Endometrial microvascular endothelial cells (primary cell): ENCODE results near the gene IL37. TPM values are rescaled to one million over a fixed set of nuclear protein-coding genes. Genes with fewer than 3 reads are reported as not detected.

Experiments
- in situ Hi-C: cut with HindIII; loops from 2 replicates; pipeline ENCODE4 v1.10.0; 2017; ENCODE audit warnings: low sequenced_read_pairs, low pct_unique_long_range_greater_than_20kb; ENCODE audit errors: inconsistent ontology term
- total RNA-seq: library from RNA; depleted of rRNA; stranded (reverse); fragments of >200 nt; gene quantifications from one replicate; pipeline ENCODE4 v1.2.3, GENCODE V29; 2015; ENCODE audit errors: inconsistent ontology term

The IL37 gene
- total RNA-seq: not detected

GRCh38 chr2:112910865-112911264, at the start of gene IL37:
TSS of gene IL37 (plus strand) at chr2:112911165. CDS start at chr2:112913013, 1,848 bp downstream.
- in situ Hi-C loops: no loop called here

GRCh38 chr2:112864072-112864471, 46.9 kb upstream of the IL37 start:
- in situ Hi-C loops: no loop called here

DNA sequence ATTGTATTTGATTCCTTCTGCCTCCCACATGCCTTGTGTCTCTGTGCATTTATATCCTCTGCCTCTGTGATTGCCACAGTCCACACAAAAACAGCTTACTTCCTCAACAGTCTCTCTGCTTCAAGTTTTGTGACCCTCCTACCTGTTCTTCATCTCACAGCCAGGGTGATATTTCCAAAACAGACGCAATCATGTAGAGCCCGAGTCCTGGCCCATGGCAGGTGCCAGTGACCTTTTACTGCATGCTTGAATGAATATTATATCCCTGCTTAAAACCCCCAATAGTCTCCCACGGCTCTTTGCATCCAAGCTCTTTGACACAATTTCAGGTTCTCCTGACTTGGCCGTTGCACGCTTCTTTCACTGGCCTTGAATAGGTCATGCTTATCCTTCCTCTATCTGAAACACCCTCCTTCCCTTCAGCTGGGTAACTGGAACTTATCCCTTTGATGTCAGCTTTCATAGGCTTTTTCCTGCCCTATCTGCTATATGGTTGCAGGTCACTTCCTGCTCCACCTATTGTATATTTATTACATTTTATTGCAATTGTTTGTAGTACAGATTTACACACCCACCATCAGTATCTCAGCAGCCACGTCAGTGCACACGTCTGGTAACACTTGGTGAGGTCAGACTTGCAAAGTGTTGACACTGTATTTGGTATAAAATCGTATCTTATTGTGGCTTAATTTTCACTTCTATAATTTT, 44.7 kb upstream of the IL37 start:
- in situ Hi-C loops: no loop called here

GRCh38 chr2:112867701-112868631, 43.0 kb upstream of the IL37 start:
- in situ Hi-C loops: no loop called here

DNA sequence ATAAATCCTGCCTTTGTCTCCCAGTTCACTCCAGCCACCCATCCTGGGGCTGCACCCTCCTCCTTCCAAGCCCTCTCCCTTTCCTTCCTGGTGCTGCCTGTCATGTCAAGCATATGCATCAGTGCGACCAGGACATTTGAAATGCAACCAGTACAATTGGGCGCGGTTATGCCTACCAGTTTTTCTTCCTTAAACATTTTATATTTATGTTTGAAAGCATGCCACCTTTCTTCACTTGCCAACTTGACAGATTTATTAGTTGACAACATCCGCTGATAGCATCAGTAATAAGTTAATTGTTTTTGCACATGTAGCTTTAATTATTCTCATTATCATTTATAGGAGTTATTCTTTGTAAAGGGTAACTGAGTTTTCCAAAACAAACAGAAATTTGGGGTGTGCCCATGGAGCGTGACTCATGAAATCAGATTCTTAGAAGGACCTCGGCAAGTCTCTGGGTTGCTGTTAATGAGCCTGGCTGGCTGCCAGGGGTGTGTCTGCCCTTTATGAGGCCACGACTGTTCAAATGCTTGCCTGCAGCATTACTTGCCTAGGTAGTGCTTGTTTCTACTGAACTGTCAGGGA, 41.6 kb upstream of the IL37 start:
- in situ Hi-C loops: no loop called here

DNA sequence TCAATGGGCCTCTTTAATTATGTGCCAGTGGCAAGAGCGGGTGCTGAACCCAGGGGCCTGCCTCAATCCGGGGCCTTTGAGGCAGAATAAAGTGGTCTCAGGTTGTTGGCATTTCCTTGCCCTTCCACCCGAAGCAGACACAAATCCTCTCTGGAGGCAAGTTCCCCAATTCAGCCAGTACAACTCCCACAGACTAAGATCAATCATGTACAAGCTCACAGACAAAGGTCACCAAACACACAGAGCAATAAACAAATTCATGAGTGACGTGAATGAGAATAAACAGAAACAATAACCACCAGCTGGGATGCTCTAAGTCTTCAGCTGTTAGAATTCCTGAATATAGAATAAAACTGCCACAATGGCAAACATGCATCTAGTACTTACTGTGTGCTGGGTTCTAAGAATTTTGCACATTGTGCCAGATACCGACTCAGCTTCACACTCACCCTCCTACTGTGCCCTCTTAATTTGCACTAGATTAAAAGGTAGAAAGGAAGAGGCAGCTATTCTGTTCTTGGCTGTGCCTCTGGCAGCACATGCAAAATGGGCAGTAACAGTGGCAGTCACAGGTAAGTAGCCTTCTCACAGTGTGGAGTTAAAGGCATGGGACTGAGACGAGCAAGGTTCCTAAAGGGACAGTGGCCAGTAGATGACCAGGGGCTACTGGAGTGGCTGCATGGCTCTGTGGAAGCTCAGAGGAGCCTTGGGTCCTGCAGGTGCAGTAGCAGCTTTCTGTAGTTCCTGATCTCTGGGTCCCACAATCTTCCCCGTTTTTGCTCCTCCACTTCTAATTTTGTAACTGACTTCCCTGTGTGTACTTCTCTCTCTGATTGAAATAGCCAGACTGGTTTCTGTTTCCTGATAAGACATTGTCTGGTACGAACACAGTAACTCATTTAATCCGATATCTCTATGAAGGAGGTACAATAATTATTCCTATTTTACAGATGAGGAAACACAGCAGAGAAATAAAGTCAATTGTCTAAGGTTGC, 39.8 kb upstream of the IL37 start:
- in situ Hi-C loops: no loop called here

DNA sequence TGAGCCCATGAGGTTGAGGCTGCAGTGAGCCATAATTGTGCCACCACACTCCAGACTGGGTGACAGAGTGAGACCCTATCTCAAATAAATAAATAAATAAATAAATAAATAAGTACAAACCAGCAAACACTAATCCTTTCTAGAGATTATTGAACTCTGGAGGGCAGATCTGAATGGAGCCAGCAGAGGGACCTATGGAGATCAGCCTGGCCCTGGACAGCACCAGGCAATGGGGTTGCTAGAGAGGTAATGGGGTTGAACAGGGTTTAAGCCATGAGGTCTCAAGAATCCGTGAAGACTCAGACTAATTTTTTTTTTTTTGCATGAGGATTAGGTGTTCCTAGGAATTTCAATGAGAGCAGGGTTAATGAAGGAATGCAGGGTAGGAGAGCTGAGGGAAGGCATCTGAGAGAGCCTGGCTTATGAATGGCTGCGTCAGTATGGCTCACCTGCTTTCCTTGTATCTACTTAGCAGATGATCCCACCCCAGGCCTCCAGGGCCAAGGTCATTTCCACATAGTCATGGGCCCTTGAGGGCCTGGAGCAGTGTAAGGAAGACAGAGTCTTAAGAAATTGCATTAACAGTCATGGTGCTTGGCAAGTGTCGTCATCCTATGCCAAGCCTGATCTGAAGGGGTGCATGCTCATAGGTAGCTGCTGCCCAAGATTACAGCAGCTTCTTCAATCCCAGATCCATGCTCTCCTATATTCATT, 34.6 kb upstream of the IL37 start:
- in situ Hi-C loops: no loop called here

GRCh38 chr2:112876971-112877361, 34.0 kb upstream of the IL37 start:
- in situ Hi-C loops: no loop called here

- in situ Hi-C loops: no loop called here
Measured at GRCh38 chr2:112877423-112877822, 33.5 kb upstream of the IL37 start.

DNA sequence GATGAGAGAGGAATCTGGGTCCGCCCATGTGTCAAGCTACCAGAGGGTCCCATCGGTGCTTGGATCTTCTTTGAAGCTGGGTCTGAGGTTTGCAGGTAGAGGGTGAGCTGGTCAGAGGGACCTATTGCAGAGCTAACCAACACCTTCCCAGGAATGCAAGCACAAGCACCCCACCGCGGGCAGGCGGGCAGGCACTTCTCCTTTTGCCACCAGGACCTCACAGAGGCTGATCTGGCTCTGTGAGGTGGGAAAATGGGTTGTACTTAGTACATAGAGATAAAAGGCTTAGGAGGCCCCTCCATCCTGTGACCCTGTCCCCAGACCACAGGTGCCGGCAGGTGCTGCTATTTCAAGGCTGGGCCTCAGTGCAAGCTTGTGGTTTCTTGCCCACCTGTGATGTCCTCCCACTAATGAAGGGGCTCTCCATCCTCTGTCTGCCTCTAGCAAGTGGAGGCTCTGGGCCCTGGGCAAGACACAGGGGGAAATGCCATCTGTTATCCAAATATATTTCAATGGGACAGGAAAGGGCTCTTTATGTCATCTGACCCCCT, 31.4 kb upstream of the IL37 start:
- in situ Hi-C loops: no loop called here

DNA sequence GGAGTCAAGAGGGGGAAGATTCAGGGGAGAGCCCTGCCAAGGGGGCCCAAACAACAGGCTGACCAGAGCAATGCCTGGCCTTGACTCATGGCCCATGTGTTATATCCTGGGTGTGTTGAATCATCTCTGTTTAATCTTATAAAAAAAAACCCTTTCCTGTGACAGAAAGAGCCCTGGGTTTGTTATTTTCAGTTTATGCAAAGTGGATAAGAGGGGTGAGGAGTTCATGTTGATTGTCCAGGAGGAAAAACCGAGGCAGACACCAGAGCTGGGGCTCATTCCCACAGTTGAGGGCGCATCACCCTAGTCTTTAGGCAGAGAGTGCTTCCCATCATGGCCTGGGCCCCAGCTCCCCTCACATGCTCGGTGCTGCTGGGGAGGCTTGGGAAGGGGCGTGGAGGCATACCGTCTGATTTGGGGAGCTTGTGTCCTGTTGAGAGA, 30.9 kb upstream of the IL37 start:
- in situ Hi-C loops: no loop called here

DNA sequence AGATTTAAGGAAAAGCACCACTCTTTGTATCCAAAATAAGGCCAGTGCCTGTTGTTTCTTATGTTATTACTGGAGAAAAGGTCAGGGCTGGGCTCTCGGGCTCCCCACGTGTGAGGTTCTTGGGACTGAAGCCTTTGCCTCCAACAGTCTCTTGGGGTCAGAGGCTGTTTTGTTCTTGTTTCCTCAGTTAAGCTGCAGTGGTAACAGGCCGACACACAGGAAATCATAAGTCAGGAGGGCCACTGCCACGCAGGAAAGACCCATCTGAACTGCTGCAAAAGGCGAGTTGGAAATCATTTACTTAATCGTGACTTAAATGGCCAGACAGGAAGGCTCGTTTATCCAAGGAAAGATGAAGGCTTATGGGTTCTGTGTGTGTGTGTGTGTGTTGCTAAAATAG, 30.3 kb upstream of the IL37 start:
- in situ Hi-C loops: no loop called here

DNA sequence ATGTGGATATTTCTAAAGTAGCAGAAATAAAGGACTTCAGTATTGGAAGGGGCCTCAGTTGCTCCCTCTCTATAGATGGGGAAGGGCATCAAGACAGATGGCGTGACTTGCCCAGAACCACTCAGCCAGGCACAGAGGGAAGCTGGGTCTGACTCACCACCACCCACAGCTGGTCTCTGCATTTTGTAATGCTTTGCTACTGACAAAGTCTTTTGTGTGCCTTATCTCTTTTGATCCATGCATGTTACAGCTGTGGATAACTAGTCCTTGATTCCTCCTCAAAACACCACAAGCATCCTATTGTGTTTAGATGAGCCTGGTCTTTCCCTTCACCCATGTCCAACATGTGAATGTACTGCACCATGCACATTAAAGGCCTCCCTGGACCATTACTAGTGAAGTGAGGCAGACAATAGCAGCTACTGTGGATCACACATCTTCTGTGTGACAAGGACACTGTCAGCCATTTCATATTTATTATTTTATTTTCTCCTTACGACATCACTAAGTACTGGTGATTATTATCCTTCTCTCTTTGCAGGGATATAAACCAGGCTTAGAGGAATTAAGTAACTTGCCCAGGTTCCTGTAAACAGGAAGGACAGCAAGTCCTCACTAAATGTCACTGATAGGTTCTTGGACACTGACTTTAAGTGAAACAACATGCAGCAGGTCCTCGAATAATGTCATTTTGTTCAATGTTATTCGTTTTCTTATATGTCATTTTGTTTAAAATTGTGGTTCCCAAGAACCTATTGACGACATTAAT, 29.6 kb upstream of the IL37 start:
- in situ Hi-C loops: no loop called here

- in situ Hi-C loops: no loop called here
Measured at GRCh38 chr2:112883669-112884068, 27.3 kb upstream of the IL37 start.

GRCh38 chr2:112884869-112885505, 26.0 kb upstream of the IL37 start:
- in situ Hi-C loops: no loop called here

- in situ Hi-C loops: no loop called here
Measured at GRCh38 chr2:112885506-112885902, 25.5 kb upstream of the IL37 start.

DNA sequence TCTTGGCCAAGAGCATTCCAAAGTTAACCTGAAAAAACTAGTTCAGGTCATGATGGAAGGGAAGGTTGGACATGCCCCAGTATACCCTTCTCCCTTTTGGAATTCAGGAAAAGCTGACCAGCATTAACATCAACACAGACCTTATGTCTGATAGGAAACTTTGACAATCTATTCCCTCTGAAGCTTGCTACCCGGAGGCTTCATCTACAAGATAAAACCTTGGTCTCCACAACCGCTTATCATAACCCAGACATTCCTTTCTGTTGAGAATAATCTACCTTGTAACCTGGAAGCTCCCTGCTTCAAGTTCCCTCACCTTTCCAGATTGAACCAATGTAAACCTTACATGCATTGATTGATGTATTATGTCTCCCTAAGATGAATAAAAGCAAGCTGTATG, 24.7 kb upstream of the IL37 start:
- in situ Hi-C loops: no loop called here
